HT1080 (cell line): Measurements from ENCODE around the gene SASH1. TPM values are rescaled to one million over a fixed set of nuclear protein-coding genes. Genes with fewer than 3 reads are reported as not detected.

Experiments
- DNase-seq: peaks from one replicate; pipeline ENCODE4 v3.0.0-alpha.2; 2015; ENCODE audit warnings: low read depth
- total RNA-seq: library from RNA; depleted of rRNA; stranded (reverse); fragments of >200 nt; shearing (Covaris generic); gene quantifications from 2 replicates; pipeline ENCODE4 v1.2.3, GENCODE V29; 2014

Gene SASH1
- total RNA-seq, 1 experiment from 2014 or later: 11.6 TPM

- DNase-seq: no peak
Observed at GRCh38 chr6:148455674-148456558, 113.3 kb downstream of the SASH1 start.

GRCh38 chr6:148457137-148457842, 114.7 kb downstream of the SASH1 start:
- peak; percentile 93 for DNase-seq

- no peak for DNase-seq
Observed at GRCh38 chr6:148457843-148458159, 115.2 kb downstream of the SASH1 start.

GRCh38 chr6:148459238-148459637, 116.6 kb downstream of the SASH1 start:
- DNase-seq: no peak

GRCh38 chr6:148460876-148461646, 118.4 kb downstream of the SASH1 start:
- DNase-seq: no peak

GRCh38 chr6:148461986-148462577, 119.4 kb downstream of the SASH1 start:
- DNase-seq: no peak

- no peak for DNase-seq
Observed at GRCh38 chr6:148463671-148464070, 121.0 kb downstream of the SASH1 start.

GRCh38 chr6:148464319-148465010, 121.8 kb downstream of the SASH1 start:
- peak; percentile 77 for DNase-seq

- DNase-seq: no peak
Observed at GRCh38 chr6:148465011-148465335, 122.3 kb downstream of the SASH1 start.

- no peak for DNase-seq
Observed at GRCh38 chr6:148465670-148466069, 123.0 kb downstream of the SASH1 start.

- no peak for DNase-seq
Observed at GRCh38 chr6:148466158-148466557, 123.5 kb downstream of the SASH1 start.

- no peak for DNase-seq
Observed at GRCh38 chr6:148467926-148468325, 125.3 kb downstream of the SASH1 start.

GRCh38 chr6:148470156-148470555, 127.5 kb downstream of the SASH1 start:
- no peak for DNase-seq

GRCh38 chr6:148470606-148471465, 128.2 kb downstream of the SASH1 start:
- no peak for DNase-seq

GRCh38 chr6:148471624-148472159, 129.1 kb downstream of the SASH1 start:
- DNase-seq: no peak

- DNase-seq: no peak
Observed at GRCh38 chr6:148472171-148473105, 129.8 kb downstream of the SASH1 start.

- DNase-seq: no peak
Observed at GRCh38 chr6:148479497-148479896, 136.9 kb downstream of the SASH1 start.

- DNase-seq: no peak
Observed at GRCh38 chr6:148487461-148487860, 144.8 kb downstream of the SASH1 start.
